K562 (cell line): ENCODE results near the gene METTL15. TPM values are rescaled to one million over a fixed set of nuclear protein-coding genes. Genes with fewer than 3 reads are reported as not detected.

ENCODE experiments used
- ATAC-seq: fragments of 200-7000 bp; cut with Tn5 transposase; 3 replicates; pipeline ENCODE4 v1.9.1; 2020; ENCODE audit warnings: moderate library complexity
- BruUV-seq: library from RNA; stranded (reverse); fragments of 400-500 nt; replicated peaks from 2 replicates; lab custom pipeline; 2021; lab: Mats Ljungman, UMichigan
- CTCF ChIA-PET: fragments of 300-600 bp; formaldehyde crosslinking; extraction: SDS; loops from one replicate; lab custom pipeline; 2021; ENCODE audit warnings: low intra/inter-chr PET ratio; lab: Yijun Ruan, JAX
- POLR2A ChIA-PET: fragments of 300-600, 350-650 bp; sonication (Branson Sonifier 250); formaldehyde crosslinking; extraction: SDS; loops from one replicate; lab custom pipeline; 2021; ENCODE audit warnings: antibody characterized with exemption, inconsistent platforms; lab: Yijun Ruan, JAX
- DNase-seq, 4 experiments: peaks; one replicate each; pipeline versions ENCODE4 v3.0.0 to v3.0.0-alpha.2; 2011 to 2018; ENCODE audit warnings: low spot score in 3 of 4, mixed read lengths in 3 of 4; ENCODE audit errors: extremely low read depth in 1 of 4
- FAIRE-seq: peaks from 2 replicates; lab custom pipeline; 2011; peaks lifted over from hg19 to GRCh38; lab: Jason Lieb, UNC
- H2AFZ ChIP-seq: 2 replicates; pipeline ENCODE4 v1.6.0; 2011; ENCODE audit warnings: low read depth, low read length, control low read depth, inconsistent platforms
- H3K27ac ChIP-seq: fragments of 200-600 bp; 3 replicates; pipeline ENCODE4 v1.8.0; 2011; ENCODE audit warnings: low read depth, mild to moderate bottlenecking, control low read depth, inconsistent platforms, low read length, moderate library complexity, mixed read lengths; ENCODE audit errors: extremely low read depth
- H3K27me3 ChIP-seq, 2 experiments: fragments of 300-600 bp in 1 of 2; 2 replicates in 1 of 2; 3 replicates in 1 of 2; pipeline versions ENCODE4 v1.6.0 to v1.8.0; 2011; ENCODE audit warnings: inconsistent platforms in 2 of 2, low read length in 2 of 2, mild to moderate bottlenecking in 1 of 2, mixed read lengths in 1 of 2, moderate library complexity in 1 of 2; ENCODE audit not compliant: control insufficient read depth in 2 of 2, insufficient read depth in 2 of 2
- H3K36me3 ChIP-seq: fragments of 300-600 bp; 3 replicates; pipeline ENCODE4 v1.8.0; 2011; ENCODE audit warnings: mild to moderate bottlenecking, low read length, inconsistent platforms; ENCODE audit not compliant: control insufficient read depth, insufficient read depth
- H3K4me1 ChIP-seq, 2 experiments: fragments of 200-600 bp in 1 of 2; replicated peaks in 1 of 2; 2 replicates in 1 of 2; 3 replicates in 1 of 2; pipeline versions ENCODE4 v1.5.1 to v1.8.0; 2011; ENCODE audit warnings: inconsistent platforms in 2 of 2, low read length in 2 of 2, mild to moderate bottlenecking in 1 of 2, mixed read lengths in 1 of 2, moderate library complexity in 1 of 2; ENCODE audit not compliant: control insufficient read depth in 2 of 2, insufficient read depth in 2 of 2
- H3K4me2 ChIP-seq: 2 replicates; pipeline ENCODE4 v1.6.1; 2011; ENCODE audit warnings: low read length, control low read depth, inconsistent platforms, mixed read lengths; ENCODE audit not compliant: insufficient read depth
- H3K4me3 ChIP-seq: fragments of 200-600 bp; sonication (generic), shearing (Covaris generic); 2 replicates; pipeline ENCODE4 v1.5.1; 2016; ENCODE audit warnings: control low read depth, inconsistent platforms
- H3K79me2 ChIP-seq: fragments of 200-600 bp; 3 replicates; pipeline ENCODE4 v1.8.0; 2011; ENCODE audit warnings: low read length, inconsistent platforms; ENCODE audit not compliant: control insufficient read depth, insufficient read depth
- H3K9ac ChIP-seq, 2 experiments: 2 replicates each; pipeline versions ENCODE4 v1.6.0 to v1.6.1; 2011; ENCODE audit warnings: low read depth in 2 of 2, low read length in 2 of 2, control low read depth in 1 of 2, inconsistent platforms in 1 of 2, mild to moderate bottlenecking in 1 of 2, mixed read lengths in 1 of 2; ENCODE audit not compliant: insufficient read depth in 1 of 2
- H3K9me1 ChIP-seq: one replicate; pipeline ENCODE4 v1.6.0; 2011; ENCODE audit warnings: inconsistent platforms, mild to moderate bottlenecking, low read length, moderate library complexity; ENCODE audit not compliant: control insufficient read depth, insufficient read depth
- H3K9me3 ChIP-seq: replicated peaks from 2 replicates; pipeline ENCODE4 v1.5.1; 2011; ENCODE audit warnings: low read depth, low read length, inconsistent platforms; ENCODE audit not compliant: control insufficient read depth, insufficient read depth
- H4K20me1 ChIP-seq: replicated peaks from 2 replicates; pipeline ENCODE4 v1.6.1; 2011; ENCODE audit warnings: low read length, inconsistent platforms, mixed read lengths; ENCODE audit not compliant: control insufficient read depth, insufficient read depth
- CBX3 ChIP-seq, 2 experiments: IDR thresholded peaks; 1 replicate in 1 of 2; 2 replicates in 1 of 2; pipeline ENCODE4 v1.6.1; 2012; ENCODE audit warnings: inconsistent platforms in 2 of 2, low read length in 2 of 2, borderline replicate concordance in 1 of 2, control low read depth in 1 of 2
- EP400 ChIP-seq: fragments of 450-650 bp; IDR thresholded peaks from 2 replicates; pipeline ENCODE4 v1.6.1; 2017; ENCODE audit warnings: antibody characterized with exemption, mild to moderate bottlenecking, moderate library complexity
- HCFC1 ChIP-seq: IDR thresholded peaks from 2 replicates; pipeline ENCODE4 v1.6.1; 2012; ENCODE audit warnings: low read depth, low read length, improper control_type of control experiment
- NR2C1 ChIP-seq, 2 experiments: fragments of 450-650 bp; IDR thresholded peaks; 2 replicates each; pipeline ENCODE4 v1.6.1; 2017; ENCODE audit warnings: mild to moderate bottlenecking in 2 of 2, antibody characterized with exemption in 1 of 2, inconsistent platforms in 1 of 2, missing compliant biosample characterization in 1 of 2, missing genetic modification characterization in 1 of 2
- RBBP5 ChIP-seq: fragments of 200-600 bp; sonication (generic); IDR thresholded peaks from 2 replicates; pipeline ENCODE4 v1.6.1; 2012; ENCODE audit warnings: borderline replicate concordance, mild to moderate bottlenecking, low read length, control low read depth, inconsistent platforms; ENCODE audit not compliant: insufficient read depth, poor library complexity, severe bottlenecking
- SRSF3 ChIP-seq: fragments of 200-400 bp; formaldehyde crosslinking; IDR thresholded peaks from 2 replicates; pipeline ENCODE4 v1.6.1; 2016; ENCODE audit warnings: mild to moderate bottlenecking, low read length, moderate library complexity; ENCODE audit not compliant: insufficient read depth
- TCF15 ChIP-seq: fragments of 250-450 bp; sonication (Bioruptor Pico); IDR thresholded peaks from 2 replicates; pipeline ENCODE4 v1.8.0; 2022; ENCODE audit warnings: moderate library complexity, mild to moderate bottlenecking, inconsistent platforms
- TRIM28 ChIP-seq: fragments of 450-650 bp; IDR thresholded peaks from 2 replicates; pipeline ENCODE4 v1.6.1; 2017
- ZFP36 ChIP-seq: fragments of 150-350 bp; IDR thresholded peaks from 2 replicates; pipeline ENCODE4 v1.6.1; 2018; ENCODE audit warnings: low read length, low read depth; ENCODE audit not compliant: partially characterized antibody
- ZNF232 ChIP-seq: sonication (generic); formaldehyde crosslinking; IDR thresholded peaks from 2 replicates; pipeline ENCODE4 v1.8.0; 2022; ENCODE audit warnings: mild to moderate bottlenecking, missing genetic modification reagents
- ZNF75A ChIP-seq: fragments of 450-650 bp; formaldehyde crosslinking; IDR thresholded peaks from 2 replicates; pipeline ENCODE4 v1.4.0; 2020; ENCODE audit warnings: mild to moderate bottlenecking
- ZSCAN29 ChIP-seq: fragments of 450-650 bp; IDR thresholded peaks from 2 replicates; pipeline ENCODE4 v1.6.1; 2017
- WGBS: fragments of 100-300 bp; shearing (Covaris generic); methylation state at CpG from one replicate; pipeline ENCODE4 v1.1.6; 2016; ENCODE audit warnings: low coverage, mixed read lengths; ENCODE audit not compliant: insufficient coverage; ENCODE audit errors: missing lambda C conversion rate; 5-methylcytosine and 5-hydroxymethylcytosine counted together
- in situ Hi-C: fragments of 300-500 bp; cut with MboI; formaldehyde crosslinking; loops from 4 replicates; pipeline ENCODE4 v1.15.0; 2018; ENCODE audit warnings: inconsistent platforms, mixed read lengths
- intact Hi-C: fragments of 100-400 bp; cut with micrococcal nuclease; formaldehyde crosslinking; loops from 2 replicates; pipeline ENCODE4 v1.14.2; 2022
- polyA plus RNA-seq, 8 experiments: library from polyadenylated mRNA; depleted of rRNA in 4 of 8; stranded (reverse) in 5 of 8; unstranded in 3 of 8; fragments of >200 nt; fragmentation: Nextera tagmentation in 2 of 8; fragmentation: Illumina TruSeq in 1 of 8; extraction: Ambion mirVana in 2 of 8; extraction: Trizol in 1 of 8; gene quantifications; 2 replicates each; pipeline versions ENCODE4 v1.2.1 to v1.2.3, GENCODE V29; 2011 to 2014; ENCODE audit warnings: inconsistent platforms in 1 of 8, missing spikeins in 1 of 8
- total RNA-seq, 7 experiments: library from RNA; depleted of rRNA in 6 of 7; stranded (reverse); fragments of >200 nt in 6 of 7; fragmentation: Illumina TruSeq in 2 of 7; extraction: Trizol in 2 of 7; gene quantifications; 2 replicates each; pipeline versions ENCODE4 v1.2.1 to v1.2.3, GENCODE V29; 2011 to 2021; ENCODE audit warnings: low replicate concordance in 1 of 7
- TF ChIP-seq, protein P1 (sequence below): fragments of 450-650 bp; formaldehyde crosslinking; conservative IDR thresholded peaks from 2 replicates; pipeline ENCODE4 v1.4.0; 2022; ENCODE audit warnings: mild to moderate bottlenecking, missing genetic modification characterization
- TF ChIP-seq, protein P2 (sequence below): sonication (generic); formaldehyde crosslinking; IDR thresholded peaks from 2 replicates; pipeline ENCODE4 v1.8.0; 2022; ENCODE audit warnings: mild to moderate bottlenecking, missing genetic modification reagents

The METTL15 gene
- total and polyA plus RNA-seq, 9 of the 15 experiments (the other 6 are each of a cell fraction or from before 2014, with no cell fraction given) = 10.7 to 21.7 (median 15.9) TPM

DNA sequence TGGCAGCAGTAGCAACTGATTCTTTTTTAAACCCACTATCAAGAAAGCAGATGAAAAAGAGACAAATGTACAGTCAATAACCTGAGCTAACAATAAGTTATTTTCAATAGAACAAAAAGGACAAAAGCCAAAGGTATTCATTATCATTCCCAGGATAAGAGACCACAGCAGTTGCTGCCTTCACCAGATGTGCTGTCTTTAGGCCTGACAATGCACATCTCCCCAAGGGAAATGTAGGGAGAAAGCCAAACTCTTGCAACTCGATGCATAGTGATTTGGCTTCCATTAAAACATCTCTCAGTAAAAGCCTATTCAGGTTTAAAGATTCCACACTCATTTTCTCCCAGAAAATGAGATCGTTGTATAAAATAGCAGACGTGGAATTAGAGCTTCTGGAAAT is 210.7 kb downstream of the METTL15 start:
- ChIA-PET POLR2A (interaction anchor here (0.7 kb wide), 2 partner anchors 45 to 257 kb away, joined by 3 read pairs; no protein-coding TSS in a partner anchor), CTCF (no interaction called here)
- H3K36me3 ChIP-seq = peaks cover 3% of the 10 kb centered on the region; the same call in 1 of the 3 replicates
- H3K27ac ChIP-seq = no peak overlapping the region
- no peak overlapping the region for H2AFZ ChIP-seq
- FAIRE-seq = no peak
- WGBS = 57% methylated on average over 3 of the region's 3 CpGs
- no peaks in the 10 kb centered on the region for H3K27me3 ChIP-seq
- in situ Hi-C loops (no loop called here), intact Hi-C loops (no loop called here)
- H3K9me3 ChIP-seq = no peaks in the 10 kb centered on the region
- DNase-seq = no peak
- no peak for ATAC-seq
- no peaks in the 10 kb centered on the region for H3K79me2 ChIP-seq
- BruUV-seq = no TSS peak
- H3K4me3 ChIP-seq = no peak overlapping the region
- no peak overlapping the region for H3K4me2 ChIP-seq
- H3K9me1 ChIP-seq = no peaks in the 10 kb centered on the region
- no peaks in the 10 kb centered on the region for H4K20me1 ChIP-seq
- TF ChIP-seq ZNF232 = no peak
- TF ChIP-seq ZSCAN29 = no peak
- TF ChIP-seq ZFP36 = no peak
- TF ChIP-seq TRIM28 = no peak
- TF ChIP-seq RBBP5 = no peak
- no peak overlapping the region for H3K9ac ChIP-seq
- H3K4me1 ChIP-seq = no peaks in the 10 kb centered on the region

DNA sequence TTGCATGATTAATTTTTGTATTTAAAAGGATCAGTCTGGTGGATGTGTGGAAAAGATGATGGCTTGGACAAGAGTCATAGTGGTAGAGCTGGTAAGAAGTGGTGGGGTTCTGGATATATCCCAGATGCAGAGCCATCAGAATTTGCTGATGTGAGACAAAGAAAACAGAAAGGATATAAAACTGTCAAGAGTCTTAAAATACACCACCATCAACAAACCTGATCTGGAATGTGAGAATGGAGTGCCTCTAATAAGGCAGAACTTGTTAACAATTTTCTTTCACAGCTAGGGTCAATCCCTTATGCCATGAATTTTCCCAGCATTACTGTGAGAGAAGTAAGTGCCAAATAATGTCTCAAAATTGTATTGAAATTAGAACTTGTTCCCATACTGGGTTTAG is 215.4 kb downstream of the METTL15 start:
- no peak overlapping the region for H3K9ac ChIP-seq
- ChIA-PET CTCF (no interaction called here), POLR2A (no interaction called here)
- no peaks in the 10 kb centered on the region for H3K4me1 ChIP-seq
- no peak overlapping the region for H3K27ac ChIP-seq
- FAIRE-seq (no peak), ATAC-seq (no peak), DNase-seq (no peak)
- no peaks in the 10 kb centered on the region for H3K79me2 ChIP-seq
- in situ Hi-C loops (no loop called here), intact Hi-C loops (no loop called here)
- no peak overlapping the region for H3K4me2 ChIP-seq
- no peaks in the 10 kb centered on the region for H3K36me3 ChIP-seq
- H3K27me3 ChIP-seq = no peaks in the 10 kb centered on the region
- H4K20me1 ChIP-seq = no peaks in the 10 kb centered on the region
- no peaks in the 10 kb centered on the region for H3K9me1 ChIP-seq
- H3K4me3 ChIP-seq = no peak overlapping the region
- no peak overlapping the region for H2AFZ ChIP-seq
- BruUV-seq = no TSS peak
- no peaks in the 10 kb centered on the region for H3K9me3 ChIP-seq
- TF ChIP-seq, protein P1, sequence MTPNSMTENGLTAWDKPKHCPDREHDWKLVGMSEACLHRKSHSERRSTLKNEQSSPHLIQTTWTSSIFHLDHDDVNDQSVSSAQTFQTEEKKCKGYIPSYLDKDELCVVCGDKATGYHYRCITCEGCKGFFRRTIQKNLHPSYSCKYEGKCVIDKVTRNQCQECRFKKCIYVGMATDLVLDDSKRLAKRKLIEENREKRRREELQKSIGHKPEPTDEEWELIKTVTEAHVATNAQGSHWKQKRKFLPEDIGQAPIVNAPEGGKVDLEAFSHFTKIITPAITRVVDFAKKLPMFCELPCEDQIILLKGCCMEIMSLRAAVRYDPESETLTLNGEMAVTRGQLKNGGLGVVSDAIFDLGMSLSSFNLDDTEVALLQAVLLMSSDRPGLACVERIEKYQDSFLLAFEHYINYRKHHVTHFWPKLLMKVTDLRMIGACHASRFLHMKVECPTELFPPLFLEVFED = no peak
- TF ChIP-seq EP400 (no peak), ZNF232 (no peak), NR2C1 (IDR thresholded peaks at IDR 0.05) (no peak), NR2C1 (tag; IDR thresholded peaks at IDR 0.05) (no peak), HCFC1 (no peak), SRSF3 (no peak), CBX3 (IDR thresholded peaks at IDR 0.05; ENCODE audit: borderline replicate concordance in 1 of 2, low read length in 2 of 2) (no peak), TCF15 (CRISPR knock-in tag) (no peak), ZNF75A (CRISPR knock-in tag) (no peak), TRIM28 (no peak)
- TF ChIP-seq, protein P2, sequence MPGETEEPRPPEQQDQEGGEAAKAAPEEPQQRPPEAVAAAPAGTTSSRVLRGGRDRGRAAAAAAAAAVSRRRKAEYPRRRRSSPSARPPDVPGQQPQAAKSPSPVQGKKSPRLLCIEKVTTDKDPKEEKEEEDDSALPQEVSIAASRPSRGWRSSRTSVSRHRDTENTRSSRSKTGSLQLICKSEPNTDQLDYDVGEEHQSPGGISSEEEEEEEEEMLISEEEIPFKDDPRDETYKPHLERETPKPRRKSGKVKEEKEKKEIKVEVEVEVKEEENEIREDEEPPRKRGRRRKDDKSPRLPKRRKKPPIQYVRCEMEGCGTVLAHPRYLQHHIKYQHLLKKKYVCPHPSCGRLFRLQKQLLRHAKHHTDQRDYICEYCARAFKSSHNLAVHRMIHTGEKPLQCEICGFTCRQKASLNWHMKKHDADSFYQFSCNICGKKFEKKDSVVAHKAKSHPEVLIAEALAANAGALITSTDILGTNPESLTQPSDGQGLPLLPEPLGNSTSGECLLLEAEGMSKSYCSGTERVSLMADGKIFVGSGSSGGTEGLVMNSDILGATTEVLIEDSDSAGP (CRISPR knock-in tag) = no peak
